IPS DF 6.9 (cell line): Measurements from ENCODE around the gene FOXO3.

ENCODE experiments used
- DNase-seq: peaks from one replicate; pipeline ENCODE4 v3.0.0-alpha.2; 2013; ENCODE audit warnings: low read depth, low spot score
- H3K27ac ChIP-seq: one replicate; pipeline ENCODE4 v1.5.1; 2013; ENCODE audit warnings: low read length, control low read depth
- H3K27me3 ChIP-seq: 2 replicates; pipeline ENCODE4 v1.6.1; 2013; ENCODE audit warnings: mild to moderate bottlenecking, low read length; ENCODE audit not compliant: control insufficient read depth, insufficient read depth
- H3K36me3 ChIP-seq: 2 replicates; pipeline ENCODE4 v1.6.1; 2013; ENCODE audit warnings: low read length; ENCODE audit not compliant: control insufficient read depth, insufficient read depth
- H3K4me1 ChIP-seq: 2 replicates; pipeline ENCODE4 v1.6.1; 2013; ENCODE audit warnings: low read length; ENCODE audit not compliant: control insufficient read depth, insufficient read depth
- H3K4me3 ChIP-seq: 2 replicates; pipeline ENCODE4 v1.5.1; 2013; ENCODE audit warnings: mild to moderate bottlenecking, low read length
- H3K9me3 ChIP-seq: 2 replicates; pipeline ENCODE4 v1.6.1; 2013; ENCODE audit warnings: low read length, inconsistent platforms; ENCODE audit not compliant: control insufficient read depth, insufficient read depth
- WGBS: extraction: QIAGEN DNeasy Blood & Tissue Kit; methylation state at CpG from one replicate; pipeline ENCODE4 v1.1.7; 2013; ENCODE audit warnings: mixed read lengths, missing lambda C conversion rate; ENCODE audit not compliant: insufficient read length, insufficient coverage; 5-methylcytosine and 5-hydroxymethylcytosine counted together

Gene FOXO3

DNA sequence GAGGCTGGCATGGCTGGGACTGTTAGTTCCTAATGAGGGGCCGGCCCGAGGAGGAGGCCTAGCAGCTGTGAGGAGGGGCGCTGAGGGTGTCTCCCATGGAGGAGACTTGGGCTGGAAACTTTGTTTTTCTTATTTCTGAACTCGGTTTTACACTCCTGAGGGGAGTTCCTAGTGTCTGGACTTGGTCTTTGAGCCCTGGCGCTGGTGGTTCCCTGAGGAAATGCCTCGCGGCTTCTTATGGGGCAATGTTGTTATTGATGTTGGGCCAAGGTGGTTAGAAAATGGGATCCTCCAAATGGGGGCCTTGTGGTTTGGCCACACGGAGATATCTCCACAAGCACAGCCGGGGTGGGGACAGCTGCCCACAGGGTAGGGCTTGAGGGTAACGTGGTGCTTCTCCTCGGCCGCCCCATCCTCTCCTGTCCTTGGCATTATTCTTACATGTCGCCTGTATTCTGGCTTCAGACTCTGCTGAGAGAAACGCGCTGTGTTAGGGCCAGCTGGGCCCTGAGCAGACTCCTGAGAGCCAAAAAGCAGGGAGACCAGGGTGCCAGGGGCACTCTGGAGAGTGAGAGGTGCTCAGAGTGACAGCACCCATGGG, 136.9 kb downstream of the FOXO3 start:
- no peak for DNase-seq
- Histone ChIP-seq H3K36me3 (no peaks in the 10 kb centered on the region), H3K27me3 (no peaks in the 10 kb centered on the region), H3K27ac (no peak overlapping the region), H3K4me3 (no peak overlapping the region), H3K4me1 (peaks cover 2% of the 10 kb centered on the region; the same call in 1 of the 2 replicates), H3K9me3 (no peaks in the 10 kb centered on the region; the same call in 1 of the 2 replicates)
- WGBS = no CpG with 5 or more reads among the region's 15 CpGs

GRCh38 chr6:108698593-108699289, 138.0 kb downstream of the FOXO3 start:
- Histone ChIP-seq H3K36me3 (no peaks in the 10 kb centered on the region), H3K27ac (no peak overlapping the region), H3K4me3 (no peak overlapping the region), H3K4me1 (peaks cover 2% of the 10 kb centered on the region; the same call in 1 of the 2 replicates), H3K27me3 (no peaks in the 10 kb centered on the region), H3K9me3 (no peaks in the 10 kb centered on the region; the same call in 1 of the 2 replicates)
- no CpG with 5 or more reads among the region's 11 CpGs for WGBS
- no peak for DNase-seq

DNA sequence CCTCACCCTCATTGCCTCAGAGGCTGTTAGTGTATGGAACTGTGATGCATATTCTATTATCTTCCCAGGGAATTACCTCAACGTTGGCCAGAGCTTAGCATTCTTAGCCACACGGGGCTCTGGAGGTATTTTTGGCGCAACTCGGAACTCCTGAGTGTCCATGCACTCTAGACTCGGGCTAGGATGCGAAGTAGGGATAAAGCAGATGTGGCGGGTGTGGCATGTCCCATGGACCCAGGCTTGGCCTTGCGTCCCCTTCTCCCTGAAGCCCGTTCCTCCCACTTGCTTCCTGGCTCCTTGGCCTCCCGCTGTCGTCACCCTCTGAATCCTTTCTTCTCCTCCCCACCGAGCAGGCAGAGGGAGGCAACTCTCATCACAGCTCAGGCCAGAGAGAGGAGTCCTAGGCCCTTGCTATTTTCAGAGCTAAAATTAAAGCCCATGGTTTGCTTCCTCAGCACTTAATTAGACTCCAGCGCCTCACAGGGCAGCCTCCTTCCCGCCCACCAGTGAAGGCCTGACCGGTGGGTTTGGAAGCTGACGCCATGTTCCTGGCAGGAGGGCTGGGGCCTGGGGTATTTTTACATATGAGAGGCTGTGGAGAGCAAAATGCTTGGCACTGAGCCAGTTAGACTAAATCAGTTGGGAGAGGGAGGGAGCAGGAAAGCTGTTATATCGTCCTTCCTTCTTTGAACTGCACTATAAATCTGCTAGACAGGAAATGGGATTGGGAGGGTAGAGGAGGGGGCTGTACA, 138.7 kb downstream of the FOXO3 start:
- Histone ChIP-seq H3K4me1 (peaks cover 2% of the 10 kb centered on the region; the same call in 1 of the 2 replicates), H3K27me3 (no peaks in the 10 kb centered on the region), H3K27ac (no peak overlapping the region), H3K4me3 (no peak overlapping the region), H3K36me3 (no peaks in the 10 kb centered on the region), H3K9me3 (no peaks in the 10 kb centered on the region; the same call in 1 of the 2 replicates)
- no CpG with 5 or more reads among the region's 17 CpGs for WGBS
- no peak for DNase-seq

DNA sequence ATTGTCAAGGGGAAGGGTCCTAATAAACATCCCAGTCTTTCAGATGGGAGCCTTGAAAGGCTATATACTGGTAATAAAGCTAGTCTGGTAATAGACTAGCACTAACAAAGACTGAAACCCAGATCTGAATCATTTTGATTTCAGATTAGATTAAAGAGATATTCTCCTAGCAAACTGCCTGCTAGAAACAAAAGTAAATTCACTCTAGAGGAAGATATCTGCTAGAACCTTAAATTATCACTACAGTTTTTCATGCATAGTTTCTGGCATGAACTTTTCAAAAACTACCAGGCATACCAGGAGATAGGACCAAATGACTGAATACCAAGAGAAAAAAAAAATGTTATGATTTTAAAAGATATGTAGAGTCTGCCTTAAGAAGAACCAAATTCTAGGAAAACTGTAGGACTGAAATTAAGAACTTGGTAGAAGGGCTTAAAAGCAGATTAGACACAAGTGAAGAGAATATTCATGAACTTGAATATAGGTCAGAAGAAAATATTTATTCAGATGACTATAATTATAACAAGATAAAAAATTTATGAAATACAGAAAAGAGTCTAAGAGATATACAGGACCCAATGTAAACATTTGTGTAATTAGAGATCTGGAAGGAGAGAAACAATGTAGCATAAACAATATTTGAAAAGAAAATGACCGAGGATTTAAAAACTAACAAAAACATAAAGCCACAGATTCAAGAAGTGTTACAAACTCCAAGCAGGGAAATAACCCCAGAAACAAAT, 141.6 kb downstream of the FOXO3 start:
- no peak overlapping the region for H3K27ac ChIP-seq
- H3K9me3 ChIP-seq = no peaks in the 10 kb centered on the region; the same call in 1 of the 2 replicates
- no peaks in the 10 kb centered on the region for H3K27me3 ChIP-seq
- peaks cover 2% of the 10 kb centered on the region; the same call in 1 of the 2 replicates for H3K4me1 ChIP-seq
- WGBS = no CpG with 5 or more reads among the region's 1 CpG
- DNase-seq = no peak
- no peak overlapping the region for H3K4me3 ChIP-seq
- H3K36me3 ChIP-seq = no peaks in the 10 kb centered on the region

GRCh38 chr6:108706649-108707048, 145.9 kb downstream of the FOXO3 start:
- no CpG with 5 or more reads among the region's 8 CpGs for WGBS
- no peaks in the 10 kb centered on the region for H3K36me3 ChIP-seq
- H3K27ac ChIP-seq = no peak overlapping the region
- DNase-seq = no peak
- H3K9me3 ChIP-seq = no peaks in the 10 kb centered on the region; the same call in 1 of the 2 replicates
- H3K4me1 ChIP-seq = no peaks in the 10 kb centered on the region
- H3K4me3 ChIP-seq = no peak overlapping the region
- H3K27me3 ChIP-seq = no peaks in the 10 kb centered on the region

DNA sequence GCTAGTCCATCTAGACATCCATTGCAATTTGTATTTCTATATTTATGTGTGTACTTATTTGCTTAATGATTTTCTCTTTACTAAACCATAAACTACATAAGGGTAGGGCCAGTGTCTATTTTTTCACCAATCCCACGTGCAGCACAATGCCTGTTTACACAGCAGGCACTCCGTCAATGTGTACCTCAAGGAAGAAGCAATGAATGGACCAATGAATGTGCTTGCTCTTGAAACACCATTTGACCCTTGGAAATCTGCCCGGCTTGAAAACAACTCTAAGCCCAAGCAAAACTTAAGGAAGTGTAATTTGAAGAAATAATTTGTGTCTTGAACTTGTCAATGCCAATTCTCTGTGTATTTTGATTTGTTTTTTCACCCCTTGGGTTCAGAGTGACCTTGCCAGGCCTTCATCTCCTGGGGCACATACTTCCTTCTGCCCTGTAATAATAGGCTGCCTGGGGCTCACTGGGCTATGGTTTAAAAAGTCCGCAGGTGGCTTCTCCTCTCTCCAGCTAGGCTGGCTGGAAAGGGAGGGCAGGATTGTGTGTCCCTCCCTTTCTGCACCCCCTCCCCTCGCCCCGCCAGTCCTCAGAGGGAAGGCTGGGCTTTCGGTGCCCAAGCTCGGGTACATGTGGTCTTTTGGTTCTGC, 146.7 kb downstream of the FOXO3 start:
- no peaks in the 10 kb centered on the region for H3K27me3 ChIP-seq
- no peak overlapping the region for H3K27ac ChIP-seq
- no peaks in the 10 kb centered on the region for H3K9me3 ChIP-seq
- DNase-seq = no peak
- no CpG with 5 or more reads among the region's 8 CpGs for WGBS
- no peaks in the 10 kb centered on the region for H3K36me3 ChIP-seq
- H3K4me3 ChIP-seq = no peak overlapping the region
- no peaks in the 10 kb centered on the region for H3K4me1 ChIP-seq

GRCh38 chr6:108710030-108710429, 149.3 kb downstream of the FOXO3 start:
- Histone ChIP-seq H3K27ac (no peak overlapping the region), H3K4me3 (no peak overlapping the region), H3K36me3 (no peaks in the 10 kb centered on the region), H3K27me3 (no peaks in the 10 kb centered on the region), H3K4me1 (peaks cover 2% of the 10 kb centered on the region), H3K9me3 (no peaks in the 10 kb centered on the region)
- WGBS = no CpG with 5 or more reads among the region's 4 CpGs
- no peak for DNase-seq

- no CpG with 5 or more reads among the region's 7 CpGs for WGBS
- no peaks in the 10 kb centered on the region for H3K36me3 ChIP-seq
- H3K27me3 ChIP-seq = no peaks in the 10 kb centered on the region
- no peak for DNase-seq
- H3K9me3 ChIP-seq = no peaks in the 10 kb centered on the region
- peaks cover 2% of the 10 kb centered on the region for H3K4me1 ChIP-seq
- no peak overlapping the region for H3K4me3 ChIP-seq
- no peak overlapping the region for H3K27ac ChIP-seq
Observed at GRCh38 chr6:108710551-108710950, 149.8 kb downstream of the FOXO3 start.

DNA sequence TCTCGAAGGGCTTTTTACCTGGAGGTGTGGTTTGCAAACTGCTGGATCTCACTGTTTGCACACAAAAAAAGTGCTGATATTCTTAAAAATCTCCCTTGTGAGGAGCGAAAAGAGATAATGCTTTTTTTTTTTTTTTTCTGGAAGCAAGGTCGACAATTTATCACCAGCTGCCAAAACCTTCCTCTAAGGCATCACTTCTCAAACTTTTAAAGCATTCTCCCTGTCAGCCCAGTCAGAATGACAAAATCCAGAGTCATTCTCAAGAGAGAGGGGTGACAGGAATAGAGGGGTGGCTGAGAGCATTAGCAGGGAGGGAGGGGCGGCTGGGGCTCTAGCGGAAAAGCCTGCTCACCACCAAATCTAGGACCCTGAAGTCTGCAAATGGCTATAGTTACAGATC, 150.4 kb downstream of the FOXO3 start:
- Histone ChIP-seq H3K4me1 (peaks cover 2% of the 10 kb centered on the region), H3K9me3 (no peaks in the 10 kb centered on the region), H3K36me3 (no peaks in the 10 kb centered on the region), H3K27me3 (no peaks in the 10 kb centered on the region), H3K4me3 (no peak overlapping the region), H3K27ac (no peak overlapping the region)
- WGBS = no CpG with 5 or more reads among the region's 5 CpGs
- DNase-seq = no peak

DNA sequence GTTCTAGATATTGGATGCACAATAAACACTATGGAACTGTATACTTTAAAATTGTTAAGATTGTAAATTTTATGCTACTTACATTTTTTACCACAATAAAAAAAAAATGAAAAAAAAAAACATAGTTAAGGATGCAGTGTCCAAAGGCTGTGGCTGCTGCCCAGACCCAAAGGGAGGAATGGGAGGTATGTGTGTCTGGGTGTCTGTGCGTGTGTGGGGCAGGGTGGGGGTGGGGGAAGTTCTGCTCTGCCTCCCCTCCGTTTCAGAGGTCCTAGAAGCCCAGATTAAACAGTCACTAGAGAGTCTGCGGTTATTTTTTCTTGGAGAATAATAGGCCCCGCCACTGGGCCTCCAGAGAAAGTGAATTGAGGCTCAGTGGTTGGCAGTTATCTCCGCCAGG, 151.1 kb downstream of the FOXO3 start:
- no peaks in the 10 kb centered on the region for H3K27me3 ChIP-seq
- no peaks in the 10 kb centered on the region for H3K9me3 ChIP-seq
- H3K4me3 ChIP-seq = no peak overlapping the region
- H3K4me1 ChIP-seq = peaks cover 2% of the 10 kb centered on the region
- WGBS = no CpG with 5 or more reads among the region's 5 CpGs
- no peak overlapping the region for H3K27ac ChIP-seq
- H3K36me3 ChIP-seq = no peaks in the 10 kb centered on the region
- DNase-seq = no peak
